ENCODE measurements around the gene NCF2. TPM values are rescaled to one million over a fixed set of nuclear protein-coding genes. Genes with fewer than 3 reads are reported as not detected.

The NCF2 gene
- total RNA-seq, 1 experiment from 2014 or later: not detected

DNA sequence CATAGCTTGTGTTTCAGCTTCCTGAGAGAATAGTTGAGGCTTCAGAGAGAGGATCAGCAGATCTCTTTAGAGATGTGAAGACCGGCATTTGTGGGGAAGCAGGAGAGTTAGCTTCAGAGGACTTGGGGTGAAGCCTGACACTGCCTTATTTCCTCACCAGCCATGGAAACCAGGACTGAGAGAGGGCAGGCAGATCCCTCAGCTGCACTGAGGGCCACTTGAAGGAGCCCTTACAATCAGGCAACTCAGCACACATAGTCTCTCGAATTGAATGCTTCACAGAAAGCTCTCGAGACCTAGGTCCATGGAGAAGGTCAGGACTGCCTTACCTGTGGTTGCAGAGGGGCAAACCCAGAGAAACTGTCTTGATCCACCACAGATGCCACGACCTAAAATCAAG is 19.8 kb downstream of the NCF2 start:
- no peaks in the 10 kb centered on the region for H3K4me1 ChIP-seq (ENCODE audit: insufficient read depth, low read length, poor library complexity, severe bottlenecking)
- no peak overlapping the region for H3K4me3 ChIP-seq (ENCODE audit: low read depth, low read length, poor library complexity, severe bottlenecking)
- intact Hi-C loops (cut with micrococcal nuclease; ENCODE audit: unreplicated experiment): no loop called here
- no peak for DNase-seq (ENCODE audit: low spot score)
- ChIA-PET CTCF (no interaction called here), POLR2A (ENCODE audit: low non-redundant PET) (no interaction called here)
- H3K27ac ChIP-seq (ENCODE audit: low read depth, low read length, poor library complexity, severe bottlenecking): no peak overlapping the region
- TF ChIP-seq, protein P1, sequence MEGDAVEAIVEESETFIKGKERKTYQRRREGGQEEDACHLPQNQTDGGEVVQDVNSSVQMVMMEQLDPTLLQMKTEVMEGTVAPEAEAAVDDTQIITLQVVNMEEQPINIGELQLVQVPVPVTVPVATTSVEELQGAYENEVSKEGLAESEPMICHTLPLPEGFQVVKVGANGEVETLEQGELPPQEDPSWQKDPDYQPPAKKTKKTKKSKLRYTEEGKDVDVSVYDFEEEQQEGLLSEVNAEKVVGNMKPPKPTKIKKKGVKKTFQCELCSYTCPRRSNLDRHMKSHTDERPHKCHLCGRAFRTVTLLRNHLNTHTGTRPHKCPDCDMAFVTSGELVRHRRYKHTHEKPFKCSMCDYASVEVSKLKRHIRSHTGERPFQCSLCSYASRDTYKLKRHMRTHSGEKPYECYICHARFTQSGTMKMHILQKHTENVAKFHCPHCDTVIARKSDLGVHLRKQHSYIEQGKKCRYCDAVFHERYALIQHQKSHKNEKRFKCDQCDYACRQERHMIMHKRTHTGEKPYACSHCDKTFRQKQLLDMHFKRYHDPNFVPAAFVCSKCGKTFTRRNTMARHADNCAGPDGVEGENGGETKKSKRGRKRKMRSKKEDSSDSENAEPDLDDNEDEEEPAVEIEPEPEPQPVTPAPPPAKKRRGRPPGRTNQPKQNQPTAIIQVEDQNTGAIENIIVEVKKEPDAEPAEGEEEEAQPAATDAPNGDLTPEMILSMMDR (conservative IDR thresholded peaks at IDR 0.05; ENCODE audit: low read depth, low read length): no peak
- TF ChIP-seq EZH2 (IDR thresholded peaks at IDR 0.05; ENCODE audit: borderline replicate concordance, low read depth, low read length, poor library complexity, severe bottlenecking): no peak
- H3K36me3 ChIP-seq (ENCODE audit: insufficient read depth, low read length, poor library complexity, severe bottlenecking): no peaks in the 10 kb centered on the region
- no peaks in the 10 kb centered on the region for H3K27me3 ChIP-seq (replicated peaks; ENCODE audit: insufficient read depth, low read depth, low read length, poor library complexity)
- H3K9me3 ChIP-seq (ENCODE audit: low read depth, low read length, poor library complexity, severe bottlenecking): no peaks in the 10 kb centered on the region
- no TSS peak for BruUV-seq (replicated peaks)

DNA sequence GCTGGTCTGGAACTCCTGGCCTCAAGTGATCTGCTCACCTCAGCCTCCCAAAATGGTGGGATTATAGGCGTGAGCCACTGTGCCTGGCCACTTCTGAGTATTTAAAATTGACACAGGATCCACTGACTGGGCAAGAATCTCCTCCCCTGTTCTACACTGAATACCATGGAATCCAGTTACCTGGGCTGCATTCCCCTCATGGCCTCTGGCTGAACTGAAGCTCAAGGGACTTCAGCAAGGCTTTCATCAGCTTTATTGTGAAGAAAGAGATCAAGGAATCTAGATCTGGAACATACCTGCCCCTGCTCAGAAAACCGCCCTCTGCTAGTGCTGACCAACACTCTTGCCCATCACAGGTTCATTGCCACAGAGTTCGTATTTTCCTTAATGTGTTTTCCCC is 20.5 kb downstream of the NCF2 start:
- no peak for TF ChIP-seq EZH2 (IDR thresholded peaks at IDR 0.05; ENCODE audit: borderline replicate concordance, low read depth, low read length, poor library complexity, severe bottlenecking)
- TF ChIP-seq, protein P1 (conservative IDR thresholded peaks at IDR 0.05; ENCODE audit: low read depth, low read length): no peak
- no peak for DNase-seq (ENCODE audit: low spot score)
- CTCF ChIA-PET: no interaction called here
- POLR2A ChIA-PET (ENCODE audit: low non-redundant PET): no interaction called here
- H3K4me3 ChIP-seq (ENCODE audit: low read depth, low read length, poor library complexity, severe bottlenecking): no peak overlapping the region
- H3K27ac ChIP-seq (ENCODE audit: low read depth, low read length, poor library complexity, severe bottlenecking): no peak overlapping the region
- no TSS peak for BruUV-seq (replicated peaks)
- no peaks in the 10 kb centered on the region for H3K9me3 ChIP-seq (ENCODE audit: low read depth, low read length, poor library complexity, severe bottlenecking)
- no peaks in the 10 kb centered on the region for H3K4me1 ChIP-seq (ENCODE audit: insufficient read depth, low read length, poor library complexity, severe bottlenecking)
- no peaks in the 10 kb centered on the region for H3K36me3 ChIP-seq (ENCODE audit: insufficient read depth, low read length, poor library complexity, severe bottlenecking)
- H3K27me3 ChIP-seq (replicated peaks; ENCODE audit: insufficient read depth, low read depth, low read length, poor library complexity): no peaks in the 10 kb centered on the region
- intact Hi-C loops (cut with micrococcal nuclease; ENCODE audit: unreplicated experiment): no loop called here

DNA sequence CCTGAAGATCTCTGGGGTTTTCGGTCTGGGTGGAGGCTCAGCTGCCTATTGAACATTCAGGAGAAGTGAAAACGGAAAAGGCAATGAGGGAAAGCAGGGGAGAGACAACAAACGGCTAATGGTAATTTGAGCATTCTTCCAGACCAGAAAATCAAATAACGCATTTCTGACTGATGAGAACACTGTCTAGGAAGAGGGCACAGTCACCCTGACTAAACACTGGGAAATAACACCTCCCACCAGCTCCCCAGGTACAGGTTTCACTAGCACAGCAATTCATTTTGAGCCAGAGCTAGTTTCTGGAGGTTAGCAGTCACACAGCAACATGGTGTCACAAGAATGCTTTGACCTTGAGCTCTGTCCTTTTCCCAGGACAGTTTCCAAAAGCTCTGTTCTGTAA is 21.1 kb downstream of the NCF2 start:
- intact Hi-C loops (cut with micrococcal nuclease; ENCODE audit: unreplicated experiment): no loop called here
- Histone ChIP-seq H3K4me1 (ENCODE audit: insufficient read depth, low read length, poor library complexity, severe bottlenecking) (no peaks in the 10 kb centered on the region), H3K36me3 (ENCODE audit: insufficient read depth, low read length, poor library complexity, severe bottlenecking) (no peaks in the 10 kb centered on the region), H3K9me3 (ENCODE audit: low read depth, low read length, poor library complexity, severe bottlenecking) (no peaks in the 10 kb centered on the region), H3K27ac (ENCODE audit: low read depth, low read length, poor library complexity, severe bottlenecking) (no peak overlapping the region), H3K27me3 (replicated peaks; ENCODE audit: insufficient read depth, low read depth, low read length, poor library complexity) (no peaks in the 10 kb centered on the region), H3K4me3 (ENCODE audit: low read depth, low read length, poor library complexity, severe bottlenecking) (no peak overlapping the region)
- POLR2A ChIA-PET (ENCODE audit: low non-redundant PET): interaction anchor here (0.7 kb wide), 1 partner anchor 371 kb away, joined by 3 read pairs; no protein-coding TSS in a partner anchor
- CTCF ChIA-PET: no interaction called here
- no TSS peak for BruUV-seq (replicated peaks)
- no peak for DNase-seq (ENCODE audit: low spot score)
- TF ChIP-seq, protein P1 (conservative IDR thresholded peaks at IDR 0.05; ENCODE audit: low read depth, low read length): no peak
- no peak for TF ChIP-seq EZH2 (IDR thresholded peaks at IDR 0.05; ENCODE audit: borderline replicate concordance, low read depth, low read length, poor library complexity, severe bottlenecking)

All from A673 (cell line).